Prostate gland (tissue), 2 donors: ENCODE measurements around the gene TBC1D22B.

Source experiments
- POLR2A ChIP-seq: fragments of 450-650 bp; IDR thresholded peaks from one replicate; pipeline ENCODE4 v1.6.1; 2016; ENCODE audit warnings: antibody characterized with exemption, mild to moderate bottlenecking
- TF ChIP-seq, protein P1 (sequence below), 4 experiments: fragments of 200-600 bp in 2 of 4; fragments of 450-650 bp in 2 of 4; sonication (generic) in 2 of 4; IDR thresholded peaks; 1 replicate in 3 of 4; 2 replicates in 1 of 4; pipeline ENCODE4 v1.5.1; 2016 to 2019; ENCODE audit warnings: antibody characterized with exemption in 4 of 4, mild to moderate bottlenecking in 2 of 4, moderate library complexity in 2 of 4

DNA sequence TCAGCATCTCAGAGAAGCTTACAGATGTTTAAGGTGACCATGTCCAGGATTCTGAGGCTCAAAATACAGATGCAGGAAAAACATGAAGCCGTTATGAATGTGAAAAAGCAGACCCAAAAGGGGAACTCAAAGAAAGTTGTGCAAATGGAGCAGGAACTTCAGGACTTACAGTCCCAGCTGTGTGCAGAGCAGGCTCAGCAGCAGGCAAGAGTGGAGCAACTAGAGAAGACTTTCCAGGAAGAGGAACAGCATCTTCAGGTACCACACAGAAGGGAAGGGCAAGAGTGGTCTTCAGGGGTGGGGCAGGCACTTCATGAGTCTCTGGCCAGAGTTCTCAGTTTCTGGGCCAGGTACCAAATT lies 111.4 kb downstream of the TBC1D22B start:
- TF ChIP-seq POLR2A = no peak
- TF ChIP-seq, protein P1, sequence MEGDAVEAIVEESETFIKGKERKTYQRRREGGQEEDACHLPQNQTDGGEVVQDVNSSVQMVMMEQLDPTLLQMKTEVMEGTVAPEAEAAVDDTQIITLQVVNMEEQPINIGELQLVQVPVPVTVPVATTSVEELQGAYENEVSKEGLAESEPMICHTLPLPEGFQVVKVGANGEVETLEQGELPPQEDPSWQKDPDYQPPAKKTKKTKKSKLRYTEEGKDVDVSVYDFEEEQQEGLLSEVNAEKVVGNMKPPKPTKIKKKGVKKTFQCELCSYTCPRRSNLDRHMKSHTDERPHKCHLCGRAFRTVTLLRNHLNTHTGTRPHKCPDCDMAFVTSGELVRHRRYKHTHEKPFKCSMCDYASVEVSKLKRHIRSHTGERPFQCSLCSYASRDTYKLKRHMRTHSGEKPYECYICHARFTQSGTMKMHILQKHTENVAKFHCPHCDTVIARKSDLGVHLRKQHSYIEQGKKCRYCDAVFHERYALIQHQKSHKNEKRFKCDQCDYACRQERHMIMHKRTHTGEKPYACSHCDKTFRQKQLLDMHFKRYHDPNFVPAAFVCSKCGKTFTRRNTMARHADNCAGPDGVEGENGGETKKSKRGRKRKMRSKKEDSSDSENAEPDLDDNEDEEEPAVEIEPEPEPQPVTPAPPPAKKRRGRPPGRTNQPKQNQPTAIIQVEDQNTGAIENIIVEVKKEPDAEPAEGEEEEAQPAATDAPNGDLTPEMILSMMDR (IDR thresholded peaks at IDR 0.05) = no peak
